IMR-90 (cell line): ENCODE data around the gene NEGR1. TPM values are rescaled to one million over a fixed set of nuclear protein-coding genes. Genes with fewer than 3 reads are reported as not detected.

Source experiments
- ATAC-seq: fragments of 200-7000 bp; cut with Tn5 transposase; 2 replicates; pipeline ENCODE4 v1.9.1; 2020; ENCODE audit warnings: low read depth, mild to moderate bottlenecking, moderate library complexity
- BruUV-seq: library from RNA; stranded (reverse); fragments of 400-500 nt; replicated peaks from 2 replicates; lab custom pipeline; 2021; lab: Mats Ljungman, UMichigan
- CTCF ChIA-PET: fragments of 300-600 bp; formaldehyde crosslinking; extraction: SDS; loops from one replicate; lab custom pipeline; 2021; ENCODE audit warnings: antibody characterized with exemption; lab: Yijun Ruan, JAX
- POLR2A ChIA-PET: fragments of 300-600 bp; sonication (Branson Sonifier 250); formaldehyde crosslinking; loops from one replicate; lab custom pipeline; 2022; ENCODE audit warnings: antibody characterized with exemption; ENCODE audit not compliant: unreplicated experiment; lab: Charles Lee
- DNase-seq: peaks from one replicate; pipeline ENCODE4 v3.0.0; 2013
- H2AFZ ChIP-seq: replicated peaks from 2 replicates; pipeline ENCODE3; 2013; ENCODE audit warnings: low read length, mild to moderate bottlenecking; ENCODE audit not compliant: poor library complexity
- H2AK5ac ChIP-seq: 2 replicates; pipeline ENCODE4 v1.6.1; 2013; ENCODE audit warnings: low read depth, low read length, inconsistent platforms
- H2AK9ac ChIP-seq: replicated peaks from 2 replicates; pipeline ENCODE3; 2013; ENCODE audit warnings: mild to moderate bottlenecking, low read depth, low read length, moderate library complexity; ENCODE audit not compliant: poor library complexity
- H2BK120ac ChIP-seq: 2 replicates; pipeline ENCODE4 v1.6.1; 2013; ENCODE audit warnings: low read depth, low read length, inconsistent platforms
- H2BK15ac ChIP-seq: 3 replicates; pipeline ENCODE4 v1.6.1; 2013; ENCODE audit warnings: low read depth, low read length, inconsistent platforms
- H2BK20ac ChIP-seq: 2 replicates; pipeline ENCODE4 v1.6.1; 2013; ENCODE audit warnings: low read depth, mild to moderate bottlenecking, inconsistent platforms, low read length, moderate library complexity
- H2BK5ac ChIP-seq: 2 replicates; pipeline ENCODE4 v1.6.1; 2013; ENCODE audit warnings: mild to moderate bottlenecking, low read depth, low read length, inconsistent platforms; ENCODE audit not compliant: poor library complexity, severe bottlenecking
- H3K14ac ChIP-seq: replicated peaks from 2 replicates; pipeline ENCODE4 v1.6.1; 2013; ENCODE audit warnings: low read depth, low read length, inconsistent platforms
- H3K18ac ChIP-seq: 2 replicates; pipeline ENCODE4 v1.6.1; 2013; ENCODE audit warnings: low read depth, low read length, control low read depth
- H3K23ac ChIP-seq: 2 replicates; pipeline ENCODE4 v1.6.1; 2013; ENCODE audit warnings: low read depth, low read length, inconsistent platforms
- H3K27ac ChIP-seq: 2 replicates; pipeline ENCODE4 v1.5.1; 2013; ENCODE audit warnings: mild to moderate bottlenecking, control low read depth, low read length; ENCODE audit not compliant: insufficient read depth
- H3K27me3 ChIP-seq: 2 replicates; pipeline ENCODE4 v1.6.1; 2013; ENCODE audit warnings: low read length; ENCODE audit not compliant: control insufficient read depth, insufficient read depth
- H3K36me3 ChIP-seq: 2 replicates; pipeline ENCODE4 v1.6.1; 2013; ENCODE audit warnings: low read length, mixed read lengths; ENCODE audit not compliant: control insufficient read depth, insufficient read depth
- H3K4ac ChIP-seq: 2 replicates; pipeline ENCODE4 v1.6.1; 2013; ENCODE audit warnings: low read depth, low read length, inconsistent platforms
- H3K4me1 ChIP-seq: 2 replicates; pipeline ENCODE4 v1.6.1; 2013; ENCODE audit warnings: low read length, mixed read lengths; ENCODE audit not compliant: control insufficient read depth, insufficient read depth
- H3K4me2 ChIP-seq: 2 replicates; pipeline ENCODE4 v1.6.1; 2013; ENCODE audit warnings: low read depth, mild to moderate bottlenecking, control low read depth, low read length, moderate library complexity
- H3K4me3 ChIP-seq: 2 replicates; pipeline ENCODE4 v1.5.1; 2013; ENCODE audit warnings: low read depth, mild to moderate bottlenecking, control low read depth, low read length, moderate library complexity; ENCODE audit not compliant: insufficient read depth
- H3K56ac ChIP-seq: 2 replicates; pipeline ENCODE4 v1.6.1; 2013; ENCODE audit warnings: low read length, inconsistent platforms; ENCODE audit not compliant: insufficient read depth; ENCODE audit errors: extremely low read depth
- H3K79me1 ChIP-seq, 2 experiments: 2 replicates each; pipeline ENCODE4 v1.6.1; 2013; ENCODE audit warnings: low read length in 2 of 2, inconsistent platforms in 1 of 2, low read depth in 1 of 2
- H3K9ac ChIP-seq: 2 replicates; pipeline ENCODE4 v1.6.1; 2013; ENCODE audit warnings: low read depth, low read length, control low read depth
- H3K9me1 ChIP-seq: 2 replicates; pipeline ENCODE4 v1.6.1; 2013; ENCODE audit warnings: low read length, inconsistent platforms; ENCODE audit not compliant: insufficient read depth
- H3K9me3 ChIP-seq: 2 replicates; pipeline ENCODE4 v1.6.1; 2013; ENCODE audit warnings: low read length; ENCODE audit not compliant: control insufficient read depth, insufficient read depth
- H4K20me1 ChIP-seq: 2 replicates; pipeline ENCODE4 v1.6.1; 2013; ENCODE audit warnings: low read length, inconsistent platforms; ENCODE audit not compliant: insufficient read depth
- H4K5ac ChIP-seq: 2 replicates; pipeline ENCODE4 v1.6.1; 2013; ENCODE audit warnings: mild to moderate bottlenecking, low read depth, low read length, control low read depth
- H4K8ac ChIP-seq, 2 experiments: 2 replicates each; pipeline ENCODE4 v1.6.1; 2013; ENCODE audit warnings: low read depth in 2 of 2, low read length in 2 of 2, control low read depth in 1 of 2, inconsistent platforms in 1 of 2
- H4K91ac ChIP-seq: 2 replicates; pipeline ENCODE4 v1.6.1; 2013; ENCODE audit warnings: low read depth, low read length, inconsistent platforms; ENCODE audit not compliant: insufficient read depth
- CEBPB ChIP-seq: IDR thresholded peaks from 2 replicates; pipeline ENCODE4 v1.6.1; 2012; ENCODE audit warnings: low read depth, low read length, improper control_type of control experiment
- CHD1 ChIP-seq: IDR thresholded peaks from 2 replicates; pipeline ENCODE4 v1.6.1; 2012; ENCODE audit warnings: low read depth, low read length, improper control_type of control experiment
- CTCF ChIP-seq: conservative IDR thresholded peaks from 2 replicates; pipeline ENCODE4 v1.5.1; 2012; ENCODE audit warnings: mild to moderate bottlenecking, low read depth, low read length, improper control_type of control experiment
- FOS ChIP-seq: fragments of 150-350 bp; IDR thresholded peaks from 2 replicates; pipeline ENCODE4 v1.6.1; 2016; ENCODE audit warnings: low read depth, low read length
- MAFK ChIP-seq: IDR thresholded peaks from 2 replicates; pipeline ENCODE4 v1.6.1; 2012; ENCODE audit warnings: low read depth, low read length, improper control_type of control experiment
- MAZ ChIP-seq: IDR thresholded peaks from 2 replicates; pipeline ENCODE4 v1.6.1; 2012; ENCODE audit warnings: low read depth, mild to moderate bottlenecking, low read length, improper control_type of control experiment, moderate library complexity, borderline replicate concordance
- MXI1 ChIP-seq: IDR thresholded peaks from 2 replicates; pipeline ENCODE4 v1.6.1; 2012; ENCODE audit warnings: low read depth, mild to moderate bottlenecking, low read length, moderate library complexity, borderline replicate concordance
- NFE2L2 ChIP-seq: fragments of 150-350 bp; IDR thresholded peaks from 2 replicates; pipeline ENCODE4 v1.6.1; 2016; ENCODE audit warnings: low read depth, mild to moderate bottlenecking, low read length
- POLR2A ChIP-seq: IDR thresholded peaks from 2 replicates; pipeline ENCODE4 v1.6.1; 2012; ENCODE audit warnings: mild to moderate bottlenecking, low read depth, low read length
- RAD21 ChIP-seq: IDR thresholded peaks from 2 replicates; pipeline ENCODE4 v1.6.1; 2012; ENCODE audit warnings: low read length, improper control_type of control experiment
- RCOR1 ChIP-seq: IDR thresholded peaks from 2 replicates; pipeline ENCODE4 v1.6.1; 2012; ENCODE audit warnings: mild to moderate bottlenecking, low read length, improper control_type of control experiment; ENCODE audit not compliant: insufficient replicate concordance
- SMC3 ChIP-seq: fragments of 150-350 bp; IDR thresholded peaks from 2 replicates; pipeline ENCODE4 v1.6.1; 2016; ENCODE audit warnings: low read depth, mild to moderate bottlenecking, antibody characterized with exemption, low read length, moderate library complexity
- WGBS, 2 experiments: methylation state at CpG; one replicate each; pipeline versions ENCODE4 v1.1.5 to v1.1.7; 2013; ENCODE audit warnings: missing lambda C conversion rate in 2 of 2; ENCODE audit not compliant: insufficient read length in 1 of 2; ENCODE audit errors: extremely low coverage in 2 of 2; 5-methylcytosine and 5-hydroxymethylcytosine counted together
- dilution Hi-C: fragments of 300-500 bp; cut with HindIII; formaldehyde crosslinking; loops from one replicate; pipeline ENCODE4 v1.14.3; 2018; ENCODE audit warnings: low sequenced_read_pairs; ENCODE audit not compliant: unreplicated experiment
- in situ Hi-C: fragments of 300-500 bp; cut with MboI; formaldehyde crosslinking; loops from 3 replicates; pipeline ENCODE4 v1.14.3; 2019; ENCODE audit warnings: low sequenced_read_pairs, inconsistent platforms, mixed read lengths
- intact Hi-C: fragments of 100-400 bp; cut with micrococcal nuclease; formaldehyde crosslinking; loops from 2 replicates; pipeline ENCODE4 v1.10.0; 2022
- polyA plus RNA-seq, 3 experiments: library from polyadenylated mRNA; depleted of rRNA; stranded (reverse); fragments of >200 nt; gene quantifications; 2 replicates each; pipeline ENCODE4 v1.2.3, GENCODE V29; 2012; ENCODE audit warnings: low replicate concordance in 1 of 3
- total RNA-seq: library from RNA; depleted of rRNA; stranded (reverse); fragments of >200 nt; gene quantifications from 2 replicates; pipeline ENCODE4 v1.2.3, GENCODE V29; 2012
- TF ChIP-seq, protein P1 (sequence below): fragments of 150-350 bp; IDR thresholded peaks from 2 replicates; pipeline ENCODE4 v1.6.1; 2016; ENCODE audit warnings: low read depth, mild to moderate bottlenecking, low read length, moderate library complexity, borderline replicate concordance

Gene NEGR1
- total and polyA plus RNA-seq, 2 of the 4 experiments (the other 2 are of a cell fraction) = 5.1 to 9.1 TPM

DNA sequence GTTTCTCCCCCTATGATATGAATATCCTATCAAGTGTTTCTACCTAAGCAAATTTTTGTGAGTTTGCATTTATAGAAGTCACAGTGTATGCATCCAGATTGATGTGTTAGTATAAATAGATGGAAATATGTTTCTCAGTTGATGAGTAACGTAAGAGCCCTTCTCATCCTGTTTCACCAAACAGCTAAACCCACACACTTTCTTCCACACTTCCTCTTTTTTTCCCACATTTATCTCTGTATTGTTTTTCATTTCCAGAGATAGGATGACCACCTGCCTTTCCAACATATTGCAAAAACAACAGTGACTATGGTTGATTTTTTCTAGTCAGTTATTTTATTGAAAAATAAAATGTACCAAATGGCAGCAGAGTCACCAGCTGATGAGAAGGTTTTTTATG is 490.1 kb downstream of the NEGR1 start:
- H2BK120ac ChIP-seq = no peak overlapping the region
- no peak overlapping the region for H2BK15ac ChIP-seq
- no peaks in the 10 kb centered on the region for H3K27me3 ChIP-seq
- H3K9ac ChIP-seq = no peak overlapping the region
- dilution Hi-C loops (no loop called here), in situ Hi-C loops (no loop called here), intact Hi-C loops (no loop called here)
- no peak overlapping the region for H3K56ac ChIP-seq
- no CpG with 5 or more reads among the region's 1 CpG for WGBS, 2 experiments
- ATAC-seq (no peak), DNase-seq (no peak)
- H3K14ac ChIP-seq = no peak overlapping the region
- H2AK5ac ChIP-seq = no peak overlapping the region
- ChIA-PET CTCF (no interaction called here), POLR2A (no interaction called here)
- H3K4ac ChIP-seq = no peak overlapping the region
- H2AK9ac ChIP-seq = no peak overlapping the region
- no peaks in the 10 kb centered on the region for H3K9me3 ChIP-seq
- no peak overlapping the region for H4K8ac ChIP-seq
- H2BK20ac ChIP-seq = no peak overlapping the region
- BruUV-seq = no TSS peak
- H2AFZ ChIP-seq = no peak overlapping the region
- no peak overlapping the region for H3K27ac ChIP-seq
- TF ChIP-seq CTCF (no peak), CEBPB (no peak), NFE2L2 (no peak), FOS (no peak), MAZ (no peak), MXI1 (no peak), MAFK (no peak), SMC3 (no peak), CHD1 (no peak), RCOR1 (no peak), POLR2A (no peak), RAD21 (no peak)
- TF ChIP-seq, protein P1, sequence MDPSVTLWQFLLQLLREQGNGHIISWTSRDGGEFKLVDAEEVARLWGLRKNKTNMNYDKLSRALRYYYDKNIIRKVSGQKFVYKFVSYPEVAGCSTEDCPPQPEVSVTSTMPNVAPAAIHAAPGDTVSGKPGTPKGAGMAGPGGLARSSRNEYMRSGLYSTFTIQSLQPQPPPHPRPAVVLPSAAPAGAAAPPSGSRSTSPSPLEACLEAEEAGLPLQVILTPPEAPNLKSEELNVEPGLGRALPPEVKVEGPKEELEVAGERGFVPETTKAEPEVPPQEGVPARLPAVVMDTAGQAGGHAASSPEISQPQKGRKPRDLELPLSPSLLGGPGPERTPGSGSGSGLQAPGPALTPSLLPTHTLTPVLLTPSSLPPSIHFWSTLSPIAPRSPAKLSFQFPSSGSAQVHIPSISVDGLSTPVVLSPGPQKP = no peak
- H3K4me3 ChIP-seq = no peak overlapping the region
- H3K18ac ChIP-seq = no peak overlapping the region
- H4K5ac ChIP-seq = no peak overlapping the region
- H4K91ac ChIP-seq = no peak overlapping the region
- no peaks in the 10 kb centered on the region for H4K20me1 ChIP-seq
- H3K4me1 ChIP-seq = 0 out of 2 replicates have a peak, but pooled peaks cover 1% of the 10 kb centered on the region
- no peak overlapping the region for H2BK5ac ChIP-seq
- H3K9me1 ChIP-seq = no peaks in the 10 kb centered on the region
- H3K79me1 ChIP-seq = no peaks in the 10 kb centered on the region
- no peak overlapping the region for H3K4me2 ChIP-seq
- H3K36me3 ChIP-seq = no peaks in the 10 kb centered on the region
- no peak overlapping the region for H3K23ac ChIP-seq
